NCI-H82 (cell line): Measurements from ENCODE around the gene EPAS1.

Source experiments
- DNase-seq: peaks from one replicate; lab custom pipeline; 2025; lab: John Stamatoyannopoulos, UW

EPAS1 gene

GRCh38 chr2:46364797-46365457, 67.7 kb downstream of the EPAS1 start:
- DNase-seq: peak; percentile 83

GRCh38 chr2:46365913-46366667, 68.9 kb downstream of the EPAS1 start:
- DNase-seq: peak; percentile 56

GRCh38 chr2:46366668-46367052, 69.5 kb downstream of the EPAS1 start:
- no peak for DNase-seq

DNA sequence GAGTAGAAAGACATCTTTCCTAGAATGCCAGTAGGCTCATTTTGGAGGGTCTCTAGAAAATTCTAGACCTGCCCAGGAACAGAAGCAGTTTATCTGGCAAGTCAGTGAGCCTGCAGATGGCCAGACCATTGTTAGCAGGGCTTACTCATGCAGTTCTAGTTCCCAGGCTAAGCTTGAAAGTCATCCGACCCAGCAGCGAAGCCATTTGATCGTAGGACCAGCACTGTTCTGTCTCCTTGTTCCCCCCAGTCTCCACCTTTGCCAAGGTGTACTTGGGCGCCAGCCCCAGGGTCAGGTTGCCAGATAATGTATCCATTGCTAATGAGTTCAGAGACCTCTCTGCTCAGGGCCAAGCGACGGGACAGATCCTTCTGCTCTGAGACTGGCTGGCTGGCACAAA, 70.1 kb downstream of the EPAS1 start:
- DNase-seq: peak; percentile 53

GRCh38 chr2:46368401-46368800, 71.2 kb downstream of the EPAS1 start:
- DNase-seq: no peak

- DNase-seq: no peak
Measured at GRCh38 chr2:46369783-46370182, 72.6 kb downstream of the EPAS1 start.

DNA sequence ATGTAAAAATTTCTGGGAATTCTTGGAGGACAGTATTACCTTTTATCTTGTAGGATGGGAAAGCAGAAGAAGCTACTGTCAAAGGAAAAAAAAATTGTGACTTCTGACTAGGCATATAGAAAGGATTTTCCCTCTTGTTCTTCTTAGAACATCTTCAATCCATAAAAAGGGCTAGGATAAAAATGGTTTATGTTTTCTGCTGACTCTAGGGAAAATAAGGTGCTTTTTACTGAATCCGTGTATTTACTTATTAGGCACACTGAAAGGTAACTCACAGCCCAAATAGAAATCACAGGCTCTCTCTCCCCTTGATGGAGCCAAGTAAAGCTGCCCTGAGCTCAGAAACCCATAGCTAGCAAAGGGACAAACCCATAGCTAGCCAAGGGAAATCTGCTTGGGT, 74.6 kb downstream of the EPAS1 start:
- DNase-seq: no peak

DNA sequence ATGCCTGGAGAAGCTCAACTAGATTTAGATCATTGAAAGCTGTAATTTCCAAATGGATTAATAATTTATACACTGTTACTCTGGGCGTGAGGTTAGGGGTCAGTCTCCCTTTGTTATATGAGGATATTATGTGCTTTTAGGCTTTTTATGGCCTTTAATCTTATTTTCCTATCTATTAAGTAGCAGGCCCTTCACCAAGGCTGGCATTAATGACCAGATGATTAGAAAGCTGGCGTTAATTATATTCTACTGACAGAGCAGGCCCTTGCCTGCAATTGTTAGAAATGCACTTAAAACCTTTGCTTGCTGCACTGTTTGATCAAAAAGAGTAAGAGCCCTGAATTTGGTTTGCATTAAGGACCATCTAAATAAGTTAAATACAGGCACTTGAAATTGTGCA, 75.3 kb downstream of the EPAS1 start:
- peak; percentile 58 for DNase-seq

DNA sequence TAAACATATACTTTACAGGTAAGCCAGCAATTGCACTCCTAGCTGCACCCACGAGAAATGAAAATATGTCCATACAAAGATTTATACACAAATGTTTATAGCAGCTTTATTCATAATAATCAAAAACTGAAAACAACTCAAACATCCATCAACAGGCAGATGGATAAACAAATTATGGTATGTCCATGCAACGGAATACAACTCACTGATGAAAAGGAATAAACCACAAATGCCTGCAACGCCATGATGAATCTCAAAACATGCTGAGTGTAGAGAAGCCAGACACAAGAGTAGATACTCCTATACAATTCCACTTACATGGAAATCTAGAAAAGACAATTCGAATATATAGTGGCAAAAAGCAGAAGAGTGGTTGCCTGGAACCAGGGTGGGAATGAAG, 76.0 kb downstream of the EPAS1 start:
- no peak for DNase-seq

DNA sequence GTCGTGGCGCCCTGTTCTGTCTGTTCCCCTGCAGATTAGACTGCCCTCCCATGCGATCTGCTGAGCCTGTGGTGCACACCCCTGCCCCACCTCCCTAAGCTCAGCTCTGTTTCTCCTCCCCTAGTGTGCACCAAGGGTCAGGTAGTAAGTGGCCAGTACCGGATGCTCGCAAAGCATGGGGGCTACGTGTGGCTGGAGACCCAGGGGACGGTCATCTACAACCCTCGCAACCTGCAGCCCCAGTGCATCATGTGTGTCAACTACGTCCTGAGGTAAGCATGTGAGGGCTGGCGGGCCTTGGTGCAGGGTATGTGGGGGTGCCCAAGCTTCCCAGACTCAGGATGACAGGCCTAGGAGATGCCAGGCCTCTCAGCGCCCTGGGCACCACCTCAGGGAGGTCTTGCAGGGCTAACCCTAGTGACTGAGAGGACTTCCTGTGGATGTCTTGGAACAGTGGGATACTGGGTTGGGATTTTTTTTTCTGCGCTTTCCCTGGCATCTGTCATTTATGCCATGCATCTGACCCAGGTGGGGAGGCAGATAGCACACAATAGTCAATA, 78.4 kb downstream of the EPAS1 start:
- no peak for DNase-seq

DNA sequence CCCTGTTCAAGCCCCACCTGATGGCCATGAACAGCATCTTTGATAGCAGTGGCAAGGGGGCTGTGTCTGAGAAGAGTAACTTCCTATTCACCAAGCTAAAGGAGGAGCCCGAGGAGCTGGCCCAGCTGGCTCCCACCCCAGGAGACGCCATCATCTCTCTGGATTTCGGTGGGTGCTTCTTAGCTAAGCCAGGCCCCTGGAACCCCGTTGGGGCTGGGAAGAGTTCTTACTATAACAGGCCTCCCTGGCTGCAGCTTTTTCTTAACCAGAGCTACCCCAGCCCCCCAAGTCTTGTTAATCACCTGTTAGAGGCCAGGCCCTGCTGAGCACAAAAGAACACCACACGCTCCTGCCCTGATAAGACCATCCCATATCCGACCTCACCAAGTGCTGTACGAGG, 79.4 kb downstream of the EPAS1 start:
- no peak for DNase-seq

DNA sequence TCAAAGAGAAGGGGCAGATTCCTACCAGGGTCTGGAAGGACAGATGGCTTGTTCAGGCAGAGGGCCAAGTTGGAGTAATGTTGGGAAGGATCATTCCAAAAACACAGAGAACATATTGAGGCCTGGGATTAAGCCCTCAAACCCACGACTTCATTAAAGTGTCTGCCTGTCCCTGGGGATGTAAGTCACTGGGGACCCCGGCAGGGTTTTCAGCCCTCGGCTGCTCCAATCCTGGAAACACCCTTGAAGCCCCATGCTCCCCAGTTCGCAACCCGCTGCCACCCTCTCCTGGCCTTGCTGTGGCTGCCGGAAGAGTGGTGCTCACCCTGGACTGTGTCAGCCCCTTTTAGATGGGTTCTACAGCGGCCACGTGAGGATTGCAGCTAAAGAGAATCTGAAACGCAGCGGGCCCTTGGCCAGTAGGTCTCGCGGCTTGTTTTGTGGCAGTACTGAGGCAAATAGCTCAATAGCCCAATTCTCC, 79.9 kb downstream of the EPAS1 start:
- peak; percentile 95 for DNase-seq

GRCh38 chr2:46377666-46378560, 80.7 kb downstream of the EPAS1 start:
- DNase-seq: peak; percentile 37

GRCh38 chr2:46378616-46379015, 81.4 kb downstream of the EPAS1 start:
- DNase-seq: peak; percentile 52

- peak; percentile 88 for DNase-seq
Measured at GRCh38 chr2:46379213-46380037, 82.2 kb downstream of the EPAS1 start.

GRCh38 chr2:46380038-46380940, 83.1 kb downstream of the EPAS1 start:
- no peak for DNase-seq

DNA sequence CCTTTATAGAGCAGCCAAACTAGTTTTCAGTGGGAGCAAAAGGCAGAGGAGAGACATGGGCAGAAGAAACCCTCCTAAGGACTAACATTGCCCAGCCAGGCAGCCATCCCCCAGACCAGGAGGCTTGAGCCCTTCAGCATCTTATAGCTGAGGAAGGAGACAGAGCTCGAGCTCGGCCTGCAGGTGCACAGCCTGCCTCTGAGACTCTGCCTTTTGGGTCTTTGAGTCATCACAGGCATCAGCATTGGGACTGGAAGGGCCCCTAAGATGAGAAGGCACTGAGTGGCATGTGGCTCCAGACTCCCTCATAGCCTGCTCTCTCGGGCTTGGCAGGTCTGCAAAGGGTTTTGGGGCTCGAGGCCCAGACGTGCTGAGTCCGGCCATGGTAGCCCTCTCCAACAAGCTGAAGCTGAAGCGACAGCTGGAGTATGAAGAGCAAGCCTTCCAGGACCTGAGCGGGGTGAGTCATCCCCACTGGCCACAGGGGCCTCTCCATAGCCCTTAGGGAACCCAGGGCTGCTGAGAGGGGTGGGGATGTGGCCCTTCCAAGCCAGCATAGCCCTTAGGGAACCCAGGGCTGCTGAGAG, 84.1 kb downstream of the EPAS1 start:
- DNase-seq: no peak

DNA sequence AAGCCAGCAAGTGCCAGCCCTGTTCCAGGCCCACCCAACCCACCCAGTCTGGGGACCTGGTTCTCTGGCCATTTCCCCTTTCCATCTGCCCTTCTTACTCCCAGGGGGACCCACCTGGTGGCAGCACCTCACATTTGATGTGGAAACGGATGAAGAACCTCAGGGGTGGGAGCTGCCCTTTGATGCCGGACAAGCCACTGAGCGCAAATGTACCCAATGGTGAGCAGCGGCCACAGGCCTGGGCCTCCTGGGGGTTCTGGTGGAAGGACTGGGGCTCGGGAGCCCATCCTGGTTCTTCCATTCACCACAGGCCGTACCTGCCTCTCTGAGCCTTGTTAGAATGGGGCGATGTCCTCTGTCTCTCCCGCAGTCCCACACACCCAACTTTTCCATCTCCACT, 84.7 kb downstream of the EPAS1 start:
- no peak for DNase-seq

DNA sequence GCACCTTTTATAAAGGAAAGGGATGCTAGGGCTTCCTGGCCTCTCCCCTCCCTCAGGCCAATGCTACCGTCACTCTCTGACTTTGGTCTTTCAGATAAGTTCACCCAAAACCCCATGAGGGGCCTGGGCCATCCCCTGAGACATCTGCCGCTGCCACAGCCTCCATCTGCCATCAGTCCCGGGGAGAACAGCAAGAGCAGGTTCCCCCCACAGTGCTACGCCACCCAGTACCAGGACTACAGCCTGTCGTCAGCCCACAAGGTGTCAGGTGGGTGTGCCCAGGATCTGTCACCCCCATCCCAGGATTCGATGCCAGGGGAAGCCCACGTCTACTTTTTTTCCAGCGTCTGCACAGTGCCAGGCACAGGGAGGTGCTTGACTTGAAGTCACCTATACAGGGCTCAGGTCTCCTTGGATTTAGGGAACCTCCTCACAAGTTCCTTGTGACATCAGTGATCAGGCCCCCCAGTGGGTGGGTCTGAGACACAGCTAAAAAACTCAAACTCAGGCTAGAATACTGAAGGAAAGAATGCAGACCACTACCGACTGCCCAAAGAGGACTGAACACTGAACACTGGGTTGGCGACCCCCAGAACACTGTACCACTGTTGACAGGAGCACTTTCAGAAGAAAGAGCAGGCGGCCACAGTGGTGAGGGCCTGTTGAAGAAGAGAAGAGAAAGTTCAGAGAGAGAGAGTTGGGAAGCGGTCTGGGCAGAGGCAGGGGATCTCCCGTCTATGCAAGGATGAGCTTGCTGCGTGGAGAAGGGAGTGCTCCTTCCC, 85.3 kb downstream of the EPAS1 start:
- DNase-seq: no peak
